SK-N-SH (cell line): ENCODE measurements around the gene GGTLC2. TPM values are rescaled to one million over a fixed set of nuclear protein-coding genes. Genes with fewer than 3 reads are reported as not detected.
"Not testable (repeated sequence)": the region's sequence is repeated elsewhere in the genome, so short reads cannot be mapped to it uniquely, and the experiment has no call there.

ENCODE experiments used
- CTCF ChIA-PET: fragments of 300-600, 350-600 bp; formaldehyde crosslinking; extraction: SDS; loops from one replicate; lab custom pipeline; 2021; lab: Yijun Ruan, JAX
- POLR2A ChIA-PET: fragments of 350-600 bp; sonication (Branson Sonifier 250); formaldehyde crosslinking; extraction: SDS; loops from one replicate; lab custom pipeline; 2020; ENCODE audit warnings: antibody characterized with exemption, inconsistent platforms; lab: Yijun Ruan, JAX
- DNase-seq: peaks from one replicate; pipeline ENCODE4 v3.0.0; 2012
- H2AFZ ChIP-seq: fragments of 200-600 bp; sonication (generic); 2 replicates; pipeline ENCODE4 v1.8.1; 2016; ENCODE audit warnings: antibody characterized with exemption, mild to moderate bottlenecking, low read depth
- H3F3A ChIP-seq: fragments of 200-600 bp; sonication (generic); replicated peaks from 2 replicates; pipeline ENCODE3; 2016; ENCODE audit warnings: antibody characterized with exemption, mild to moderate bottlenecking; ENCODE audit not compliant: insufficient read depth
- H3K27ac ChIP-seq, 2 experiments: fragments of 200-500 bp in 1 of 2; fragments of 200-600 bp in 1 of 2; sonication (Bioruptor generic) in 1 of 2; sonication (generic), shearing (Covaris generic) in 1 of 2; 2 replicates each; pipeline versions ENCODE4 v1.5.1 to v1.6.1; 2014 to 2016; ENCODE audit warnings: low read depth in 2 of 2, inconsistent platforms in 1 of 2, low read length in 1 of 2, mild to moderate bottlenecking in 1 of 2, mixed read lengths in 1 of 2
- H3K27me3 ChIP-seq: fragments of 200-600 bp; sonication (generic), shearing (Covaris generic); 2 replicates; pipeline ENCODE4 v1.6.1; 2016; ENCODE audit warnings: mixed run types; ENCODE audit not compliant: insufficient read depth
- H3K36me3 ChIP-seq, 2 experiments: fragments of 200-500 bp in 1 of 2; fragments of 200-600 bp in 1 of 2; sonication (Bioruptor generic) in 1 of 2; sonication (generic) in 1 of 2; replicated peaks in 1 of 2; 2 replicates each; pipeline versions ENCODE3 to v1.5.1; 2014 to 2016; ENCODE audit warnings: low read length in 1 of 2, mild to moderate bottlenecking in 1 of 2; ENCODE audit not compliant: insufficient read depth in 2 of 2, control insufficient read depth in 1 of 2
- H3K4me1 ChIP-seq, 2 experiments: fragments of 200-500 bp in 1 of 2; fragments of 200-600 bp in 1 of 2; sonication (Bioruptor generic) in 1 of 2; sonication (generic), shearing (Covaris generic) in 1 of 2; 2 replicates each; pipeline versions ENCODE4 v1.5.1 to v1.6.1; 2014 to 2016; ENCODE audit warnings: low read depth in 1 of 2, low read length in 1 of 2, mixed run types in 1 of 2; ENCODE audit not compliant: insufficient read depth in 2 of 2, control insufficient read depth in 1 of 2
- H3K4me2 ChIP-seq: fragments of 200-600 bp; sonication (generic), shearing (Covaris generic); 2 replicates; pipeline ENCODE4 v1.6.1; 2017; ENCODE audit warnings: mixed run types
- H3K4me3 ChIP-seq, 2 experiments: fragments of 200-500 bp in 1 of 2; fragments of 200-600 bp in 1 of 2; sonication (Bioruptor generic) in 1 of 2; sonication (generic), shearing (Covaris generic) in 1 of 2; 2 replicates each; pipeline versions ENCODE4 v1.5.1 to v1.8.1; 2014 to 2016; ENCODE audit warnings: low read depth in 2 of 2, inconsistent platforms in 1 of 2, low read length in 1 of 2, mild to moderate bottlenecking in 1 of 2, mixed read lengths in 1 of 2, moderate library complexity in 1 of 2
- H3K79me2 ChIP-seq: fragments of 200-600 bp; sonication (generic); 2 replicates; pipeline ENCODE4 v1.8.1; 2017; ENCODE audit warnings: mild to moderate bottlenecking; ENCODE audit not compliant: insufficient read depth
- H3K9ac ChIP-seq: fragments of 200-600 bp; sonication (generic); 2 replicates; pipeline ENCODE4 v1.6.1; 2017; ENCODE audit warnings: mixed run types
- H3K9me2 ChIP-seq: fragments of 200-600 bp; sonication (generic); 2 replicates; pipeline ENCODE4 v1.6.1; 2017; ENCODE audit warnings: mixed run types
- H3K9me3 ChIP-seq: fragments of 200-600 bp; sonication (generic); 2 replicates; pipeline ENCODE4 v1.6.1; 2017; ENCODE audit warnings: mixed run types, mild to moderate bottlenecking, moderate library complexity
- H4K20me1 ChIP-seq: fragments of 200-600 bp; sonication (generic); 2 replicates; pipeline ENCODE4 v1.6.1; 2017; ENCODE audit warnings: mild to moderate bottlenecking, mixed run types; ENCODE audit not compliant: insufficient read depth
- CHD2 ChIP-seq: fragments of 150-350 bp; IDR thresholded peaks from 2 replicates; pipeline ENCODE4 v1.6.1; 2018; ENCODE audit warnings: low read length; ENCODE audit not compliant: partially characterized antibody
- EP300 ChIP-seq, 2 experiments: IDR thresholded peaks; 2 replicates each; pipeline versions ENCODE4 v1.4.0 to v1.6.1; 2012; ENCODE audit warnings: borderline replicate concordance in 1 of 2, low read depth in 1 of 2, low read length in 1 of 2
- FOSL2 ChIP-seq: IDR thresholded peaks from 2 replicates; pipeline ENCODE4 v1.4.0; 2012; ENCODE audit warnings: low read depth, mild to moderate bottlenecking, moderate library complexity, borderline replicate concordance
- GATA2 ChIP-seq: sonication (generic); formaldehyde crosslinking; IDR thresholded peaks from 2 replicates; pipeline ENCODE4 v1.5.0; 2020; ENCODE audit warnings: mild to moderate bottlenecking, missing genetic modification reagents
- JUND ChIP-seq: IDR thresholded peaks from 2 replicates; pipeline ENCODE4 v1.4.0; 2012
- RCOR1 ChIP-seq: fragments of 150-350 bp; IDR thresholded peaks from 2 replicates; pipeline ENCODE4 v1.6.1; 2017; ENCODE audit warnings: antibody characterized with exemption, low read length
- RXRA ChIP-seq: IDR thresholded peaks from 2 replicates; pipeline ENCODE4 v1.4.0; 2012; ENCODE audit warnings: low read depth, mild to moderate bottlenecking, borderline replicate concordance
- TCF12 ChIP-seq: IDR thresholded peaks from 2 replicates; pipeline ENCODE4 v1.4.0; 2012
- WGBS: methylation state at CpG from one replicate; pipeline ENCODE4 v1.1.6; 2017; ENCODE audit warnings: low lambda C conversion rate; 5-methylcytosine and 5-hydroxymethylcytosine counted together
- polyA plus RNA-seq, 3 experiments: library from polyadenylated mRNA; depleted of rRNA; stranded (reverse); fragments of >200 nt; gene quantifications; 2 replicates each; pipeline ENCODE4 v1.2.3, GENCODE V29; 2012
- TF ChIP-seq, protein P1 (sequence below): fragments of 150-350 bp; IDR thresholded peaks from 2 replicates; pipeline ENCODE4 v1.6.1; 2016; ENCODE audit warnings: mild to moderate bottlenecking, low read depth, low read length

Gene GGTLC2
- polyA plus RNA-seq (2012; rRNA removed) = not detected in 2 replicates
- not detected in 2 replicates for polyA plus RNA-seq (2012; cell fraction: cytosol; rRNA removed)
- not detected in 2 replicates for polyA plus RNA-seq (2012; cell fraction: nucleus; rRNA removed)

DNA sequence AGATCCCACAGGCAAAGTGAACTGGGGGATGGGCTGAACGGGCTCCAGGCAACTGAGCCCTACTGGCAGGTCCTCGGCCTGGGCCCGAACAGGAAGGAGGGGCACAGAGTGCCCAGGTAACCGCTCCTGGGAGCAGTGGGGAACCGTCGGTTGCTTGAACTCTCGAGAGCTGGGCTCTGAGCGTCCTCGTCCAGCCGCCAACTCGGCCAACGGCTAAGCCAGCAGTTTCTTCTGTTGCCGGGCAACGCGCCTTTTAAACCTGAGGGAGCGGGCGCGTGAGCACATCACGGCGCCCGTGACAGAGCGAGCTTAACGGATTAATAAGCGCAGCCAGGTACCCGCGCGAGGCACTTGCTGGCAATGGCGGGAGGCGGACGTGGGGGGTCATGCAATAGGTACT, at the start of gene GGTLC2:
Gene GGTLC2 (plus strand): TSS at position 301 of the 400 bp plus-strand sequence. CDS start 1,732 bp downstream, outside the sequence.
- H2AFZ ChIP-seq, H3K27ac ChIP-seq, H4K20me1 ChIP-seq, DNase-seq, POLR2A ChIA-PET, H3K36me3 ChIP-seq, H3K9ac ChIP-seq, H3K4me3 ChIP-seq, H3K4me1 ChIP-seq, H3K79me2 ChIP-seq, H3F3A ChIP-seq, H3K9me3 ChIP-seq, CTCF ChIA-PET, H3K9me2 ChIP-seq, H3K4me2 ChIP-seq, H3K27me3 ChIP-seq: not testable (repeated sequence)
- WGBS = no CpG with 5 or more reads among the region's 30 CpGs

DNA sequence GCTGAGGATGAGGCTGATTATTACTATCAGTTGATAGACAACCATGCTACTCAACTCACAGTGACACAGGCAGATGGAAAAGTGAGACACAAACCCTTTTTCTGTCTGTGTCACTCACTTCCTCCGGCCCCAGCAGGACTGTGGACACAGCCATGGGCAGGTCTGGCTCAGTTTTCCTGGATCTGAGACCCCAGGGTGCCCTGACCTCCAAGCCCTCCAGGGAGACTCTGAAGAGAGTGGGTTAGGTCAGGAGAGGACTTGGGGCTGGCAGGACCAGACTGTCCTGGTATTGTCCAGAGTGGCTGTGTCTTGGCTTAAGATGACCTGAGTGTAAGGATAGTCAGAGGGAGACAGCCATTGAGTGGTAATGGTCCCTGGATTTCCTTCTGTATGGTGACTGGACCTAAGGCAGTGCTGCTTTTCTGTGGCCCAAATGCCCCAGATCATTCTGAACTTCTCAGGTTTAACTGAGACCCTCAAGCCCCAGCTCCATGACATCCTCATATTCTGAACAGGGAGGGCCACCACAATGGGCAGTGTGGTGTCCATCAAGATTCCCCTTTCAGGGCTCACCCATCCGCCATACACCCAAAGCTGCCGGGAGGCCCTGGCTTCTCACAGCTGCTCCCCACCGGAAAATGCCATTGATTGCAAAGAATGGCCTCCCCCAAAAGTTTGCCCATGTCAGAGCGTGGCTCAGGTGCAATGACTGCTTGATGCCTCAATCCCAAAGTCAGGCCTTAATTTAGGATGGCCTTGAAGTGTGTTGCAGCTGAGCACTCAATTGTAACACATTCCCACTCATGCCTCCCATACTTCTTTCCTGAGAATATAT, 49.2 kb upstream of the GGTLC2 start:
- no peak for TF ChIP-seq EP300 (IDR thresholded peaks at IDR 0.05; ENCODE audit: borderline replicate concordance in 1 of 2, low read depth in 1 of 2, low read length in 1 of 2)
- Histone ChIP-seq H3K4me3 (no peak overlapping the region), H2AFZ (no peak overlapping the region), H3K4me2 (no peak overlapping the region), H3K27me3 (no peaks in the 10 kb centered on the region; the same call in 1 of the 2 replicates), H3K9ac (no peak overlapping the region), H3K27ac (no peak overlapping the region), H3K9me2 (no peaks in the 10 kb centered on the region), H3K4me1 (no peaks in the 10 kb centered on the region; a peak in 1 of 4 replicates), H3K79me2 (no peaks in the 10 kb centered on the region), H3F3A (no peaks in the 10 kb centered on the region), H4K20me1 (no peaks in the 10 kb centered on the region), H3K9me3 (no peaks in the 10 kb centered on the region), H3K36me3 (no peaks in the 10 kb centered on the region)
- DNase-seq = no peak
- 50% methylated on average over 4 of the region's 5 CpGs for WGBS
- ChIA-PET POLR2A (no interaction called here), CTCF (interaction anchor here (0.8 to 11.9 kb wide), 7 partner anchors 9 to 150 kb away, joined by 3 to 190 read pairs (median 5); no protein-coding TSS in a partner anchor)

DNA sequence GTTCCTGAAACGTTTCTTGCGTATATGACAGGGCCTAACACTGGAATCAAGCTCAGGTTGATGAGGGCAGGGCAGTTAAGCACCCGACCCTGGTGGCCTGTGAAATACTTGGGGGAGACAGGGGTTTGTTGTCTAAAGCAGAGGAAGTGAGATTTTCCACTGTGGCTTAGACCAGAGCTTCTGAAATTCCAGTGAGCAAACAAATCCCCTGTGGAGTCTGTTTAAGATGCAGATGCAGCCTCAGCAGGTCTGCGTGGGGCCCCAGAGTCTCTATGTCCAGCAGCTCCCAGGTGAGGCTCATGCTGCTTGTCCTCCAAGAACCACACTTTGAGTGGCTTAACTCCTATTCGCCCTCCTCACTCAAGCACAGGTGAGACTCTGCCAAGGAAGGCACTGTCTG, 46.3 kb upstream of the GGTLC2 start:
- H3K4me1 ChIP-seq = no peaks in the 10 kb centered on the region
- no peak overlapping the region for H3K4me3 ChIP-seq
- 45% methylated on average over 4 of the region's 5 CpGs for WGBS
- H3K4me2 ChIP-seq = no peak overlapping the region
- POLR2A ChIA-PET = no interaction called here
- no peaks in the 10 kb centered on the region; the same call in 1 of the 2 replicates for H3K27me3 ChIP-seq
- H3K9me3 ChIP-seq = no peaks in the 10 kb centered on the region
- no peaks in the 10 kb centered on the region for H3F3A ChIP-seq
- no peaks in the 10 kb centered on the region for H3K79me2 ChIP-seq
- no peak for DNase-seq
- H3K9ac ChIP-seq = no peak overlapping the region
- no peak overlapping the region for H3K27ac ChIP-seq
- CTCF ChIA-PET = interaction anchor here (1.1 to 2.1 kb wide), 5 partner anchors 11 to 286 kb away, joined by 3 to 9 read pairs (median 5); no protein-coding TSS in a partner anchor
- no peak overlapping the region for H2AFZ ChIP-seq
- TF ChIP-seq JUND (no peak), RCOR1 (no peak), TCF12 (no peak), GATA2 (CRISPR knock-in tag) (no peak), CHD2 (no peak), RXRA (no peak), FOSL2 (no peak)
- TF ChIP-seq, protein P1, sequence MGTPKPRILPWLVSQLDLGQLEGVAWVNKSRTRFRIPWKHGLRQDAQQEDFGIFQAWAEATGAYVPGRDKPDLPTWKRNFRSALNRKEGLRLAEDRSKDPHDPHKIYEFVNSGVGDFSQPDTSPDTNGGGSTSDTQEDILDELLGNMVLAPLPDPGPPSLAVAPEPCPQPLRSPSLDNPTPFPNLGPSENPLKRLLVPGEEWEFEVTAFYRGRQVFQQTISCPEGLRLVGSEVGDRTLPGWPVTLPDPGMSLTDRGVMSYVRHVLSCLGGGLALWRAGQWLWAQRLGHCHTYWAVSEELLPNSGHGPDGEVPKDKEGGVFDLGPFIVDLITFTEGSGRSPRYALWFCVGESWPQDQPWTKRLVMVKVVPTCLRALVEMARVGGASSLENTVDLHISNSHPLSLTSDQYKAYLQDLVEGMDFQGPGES = no peak
- TF ChIP-seq, all 33 proteins: peak for 0
- Histone ChIP-seq H3K9me2 (no peaks in the 10 kb centered on the region), H4K20me1 (no peaks in the 10 kb centered on the region), H3K36me3 (no peaks in the 10 kb centered on the region)
